HG03025 (cell line): ENCODE data around the gene SLC32A1.

Experiments used
- ATAC-seq: cut with Tn5 transposase; IDR thresholded peaks from one replicate; pipeline ENCODE4 v1.9.1; 2021; ENCODE audit warnings: mild to moderate bottlenecking, moderate library complexity; ENCODE audit not compliant: unreplicated experiment, low FRiP score

SLC32A1 gene

GRCh38 chr20:38723848-38724625 lies at the start of gene SLC32A1:
TSS of gene SLC32A1 (plus strand) at chr20:38724486. CDS start at chr20:38724725, 239 bp downstream.
- no peak for ATAC-seq

- ATAC-seq, result no peak
These were observed 49.5 kb upstream of the SLC32A1 start for GRCh38 chr20:38674765-38675133.

GRCh38 chr20:38676576-38676975 lies 47.7 kb upstream of the SLC32A1 start:
- ATAC-seq, result no peak

DNA sequence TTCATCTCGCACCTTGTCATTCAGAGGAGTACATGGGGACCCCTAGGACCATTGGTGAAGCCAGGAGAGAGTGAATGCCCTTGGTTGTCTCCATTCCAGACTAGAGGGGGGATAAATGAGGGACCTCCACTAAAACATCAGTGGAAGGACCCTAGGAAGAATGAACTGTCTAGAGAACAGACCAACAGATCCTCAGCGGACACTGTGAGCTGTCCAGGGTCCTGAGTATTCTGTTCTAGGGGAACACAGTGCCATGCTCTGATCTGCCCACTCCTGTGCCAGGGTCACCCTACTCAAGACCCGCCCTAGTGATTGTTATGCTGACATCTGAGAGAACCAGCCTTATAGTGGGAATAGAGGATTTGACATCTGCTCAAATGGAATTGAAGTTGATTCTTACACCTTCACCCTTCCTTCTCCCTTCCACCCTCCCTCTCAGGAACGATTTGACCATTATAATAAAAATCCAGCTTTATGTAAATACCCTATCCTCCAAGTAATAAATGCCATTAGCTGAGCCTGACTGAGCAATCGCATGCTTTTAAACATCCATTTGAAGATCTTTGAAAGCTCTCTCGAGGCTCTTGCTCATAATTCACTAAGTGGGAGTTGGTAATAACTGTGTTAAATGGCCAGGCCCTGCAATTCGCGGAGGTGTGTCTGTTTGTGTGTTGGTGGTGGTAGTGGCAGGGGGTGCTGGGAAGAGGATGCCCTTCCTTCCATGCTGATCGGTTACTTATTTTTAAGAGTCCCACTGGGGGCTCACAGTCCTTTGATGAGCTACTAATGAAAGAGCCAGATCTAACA lies 43.6 kb upstream of the SLC32A1 start:
- no peak for ATAC-seq

GRCh38 chr20:38685271-38685670 lies 39.0 kb upstream of the SLC32A1 start:
- no peak for ATAC-seq

DNA sequence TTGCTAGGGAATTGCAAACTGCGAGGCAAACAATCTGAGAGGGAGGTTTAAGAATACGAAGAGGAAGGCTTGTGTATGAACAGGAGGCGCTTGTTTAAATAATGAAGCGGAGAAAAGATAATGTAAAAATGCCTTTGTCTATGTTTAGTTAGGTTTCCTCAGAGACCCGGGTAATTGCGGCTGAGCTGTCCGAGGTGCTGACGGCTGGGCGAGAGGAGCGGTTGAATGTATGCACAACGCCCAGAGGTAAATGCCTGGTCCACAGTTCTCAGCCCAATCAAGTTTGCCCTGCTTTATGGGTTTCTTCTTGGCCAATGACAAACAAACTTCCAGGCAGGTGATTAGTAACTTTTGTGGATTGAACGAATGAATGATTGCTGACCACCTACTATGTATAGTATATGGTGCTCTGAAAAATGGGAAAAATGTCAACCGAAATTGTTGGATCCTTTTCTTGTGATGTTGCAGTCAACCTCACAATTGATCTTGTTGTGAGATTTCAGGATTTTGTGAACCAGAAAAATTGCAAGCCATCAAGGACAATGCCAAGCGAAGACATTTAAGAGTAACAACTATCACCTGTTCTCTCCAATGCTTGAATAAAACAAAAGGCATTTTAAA lies 38.3 kb upstream of the SLC32A1 start:
- no peak for ATAC-seq

GRCh38 chr20:38692436-38693411 lies 31.6 kb upstream of the SLC32A1 start:
- no peak for ATAC-seq

- ATAC-seq, result no peak
These were observed 27.0 kb upstream of the SLC32A1 start for GRCh38 chr20:38697306-38697705.

GRCh38 chr20:38698541-38698940 lies 25.7 kb upstream of the SLC32A1 start:
- ATAC-seq, result no peak

- no peak for ATAC-seq
These were observed 24.1 kb upstream of the SLC32A1 start for GRCh38 chr20:38700141-38700540.

GRCh38 chr20:38700926-38701325 lies 23.4 kb upstream of the SLC32A1 start:
- no peak for ATAC-seq

DNA sequence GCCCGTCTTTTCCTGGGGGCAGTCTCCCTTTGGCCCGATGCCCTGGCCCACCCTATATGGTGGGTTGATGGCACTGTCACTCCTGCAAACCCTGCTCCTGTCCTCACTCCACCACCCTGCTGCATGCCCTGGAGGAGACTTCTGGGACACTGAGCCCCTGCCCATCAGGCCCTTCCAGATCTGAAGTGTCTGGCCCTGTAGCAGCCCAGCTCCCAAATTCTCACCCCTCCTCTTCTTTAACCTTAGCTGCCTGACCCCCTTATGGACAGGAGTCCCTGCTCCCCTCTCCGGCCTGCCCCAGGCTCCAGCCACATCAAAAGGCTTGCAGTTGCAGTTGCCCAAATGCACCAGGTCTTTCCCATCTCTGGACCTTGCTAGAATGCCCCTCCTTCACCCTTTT lies 20.8 kb upstream of the SLC32A1 start:
- ATAC-seq, result no peak

DNA sequence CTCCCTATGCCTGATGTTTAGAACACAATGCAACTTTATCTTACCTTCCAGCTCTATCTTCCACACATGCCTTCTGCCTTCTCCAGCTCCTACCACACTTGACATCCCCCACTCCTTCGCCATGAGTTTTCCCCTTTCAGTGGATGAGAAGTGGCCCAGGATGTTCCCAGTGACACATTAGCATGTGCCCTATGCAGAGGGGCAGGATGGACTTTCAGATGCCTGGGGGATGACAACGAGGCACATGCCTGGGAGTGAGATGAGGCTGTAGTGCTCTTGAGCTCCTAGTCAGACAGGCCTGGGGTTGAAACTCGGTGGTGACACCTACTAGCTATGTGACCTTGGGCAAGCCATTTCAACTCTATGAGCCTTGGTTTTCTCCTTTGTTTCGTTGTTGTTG lies 20.1 kb upstream of the SLC32A1 start:
- no peak for ATAC-seq

DNA sequence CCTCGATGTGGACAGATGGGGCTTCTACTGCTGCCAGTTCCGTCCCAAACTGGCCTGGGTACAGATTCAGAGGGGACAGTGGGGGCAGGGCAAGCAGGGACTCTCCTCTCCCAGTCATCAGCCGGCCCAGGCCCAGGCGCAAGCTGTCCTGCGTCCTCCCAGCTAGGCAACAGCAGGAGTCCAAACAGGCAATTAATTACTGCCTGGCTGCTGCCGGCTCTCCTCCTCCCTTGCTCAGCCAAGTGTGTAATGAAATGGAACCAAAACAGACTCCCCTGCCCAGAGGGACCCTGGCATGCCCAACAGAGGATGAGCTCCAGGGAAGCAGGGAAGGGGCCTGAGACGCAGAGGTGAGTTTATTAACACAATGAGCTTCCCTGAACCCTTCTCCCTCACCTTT lies 17.8 kb upstream of the SLC32A1 start:
- ATAC-seq, result no peak

DNA sequence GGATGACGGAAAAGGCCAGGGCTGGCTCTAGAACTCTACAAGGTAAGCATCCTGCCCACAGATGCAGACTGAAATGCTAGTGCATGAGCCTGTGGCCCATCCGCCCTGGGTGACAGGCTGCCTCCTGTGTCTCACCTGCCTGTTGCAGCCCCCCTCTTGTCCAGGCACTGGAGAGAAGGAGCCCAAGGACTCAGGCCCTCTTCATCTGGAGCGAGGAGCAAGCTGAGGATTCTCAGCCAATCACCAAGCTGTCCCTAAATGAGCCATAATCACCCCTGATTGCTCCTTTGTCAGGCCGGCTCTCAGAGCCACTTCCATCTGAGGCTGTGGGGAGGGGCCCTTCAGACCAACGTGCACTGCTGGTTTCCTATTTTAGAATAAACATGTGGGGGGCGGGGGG lies 10.0 kb upstream of the SLC32A1 start:
- ATAC-seq, result no peak

- no peak for ATAC-seq
These were observed 8.6 kb upstream of the SLC32A1 start for GRCh38 chr20:38715646-38716045.

GRCh38 chr20:38722683-38723016 lies 1.6 kb upstream of the SLC32A1 start:
- no peak for ATAC-seq

- ATAC-seq, result no peak
These were observed 1.1 kb upstream of the SLC32A1 start for GRCh38 chr20:38723017-38723847.

DNA sequence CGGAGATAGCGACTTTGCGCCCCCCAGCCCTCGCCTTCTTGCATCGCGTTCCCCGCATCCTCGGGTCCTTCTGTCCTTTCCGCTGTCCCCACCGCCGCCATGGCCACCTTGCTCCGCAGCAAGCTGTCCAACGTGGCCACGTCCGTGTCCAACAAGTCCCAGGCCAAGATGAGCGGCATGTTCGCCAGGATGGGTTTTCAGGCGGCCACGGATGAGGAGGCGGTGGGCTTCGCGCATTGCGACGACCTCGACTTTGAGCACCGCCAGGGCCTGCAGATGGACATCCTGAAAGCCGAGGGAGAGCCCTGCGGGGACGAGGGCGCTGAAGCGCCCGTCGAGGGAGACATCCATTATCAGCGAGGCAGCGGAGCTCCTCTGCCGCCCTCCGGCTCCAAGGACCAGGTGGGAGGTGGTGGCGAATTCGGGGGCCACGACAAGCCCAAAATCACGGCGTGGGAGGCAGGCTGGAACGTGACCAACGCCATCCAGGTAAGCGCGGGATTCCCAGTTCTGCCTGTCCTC lies 401 bp downstream of the SLC32A1 start:
- ATAC-seq, result no peak
